ENCODE measurements around the gene EXD3. TPM values are rescaled to one million over a fixed set of nuclear protein-coding genes. Genes with fewer than 3 reads are reported as not detected.

The EXD3 gene
- total and polyA plus RNA-seq, 2 of the 13 experiments (the other 11 are each of a cell fraction or from before 2014, with no cell fraction given), result 2.7 to 4.8 TPM

GRCh38 chr9:137270929-137271695 lies 151.8 kb downstream of the EXD3 start:
- ATAC-seq (no peak), FAIRE-seq (no peak), DNase-seq (ENCODE audit: low spot score) (no peak)
- Histone ChIP-seq H4K20me1 (ENCODE audit: insufficient read depth, low read length) (no peaks in the 10 kb centered on the region), H3K4me2 (ENCODE audit: low read depth, low read length) (no peak overlapping the region), H3K27ac (ENCODE audit: extremely low read length, insufficient read depth, low read length) (no peak overlapping the region), H3K4me3 (replicated peaks in 1 of 3; ENCODE audit: insufficient read depth in 1 of 3, low read depth in 2 of 3, low read length in 3 of 3) (no peak overlapping the region), H3K4me1 (ENCODE audit: insufficient read depth, low read length) (peaks cover 30% of the 10 kb centered on the region), H2AFZ (ENCODE audit: low read length) (no peak overlapping the region), H3K9ac (ENCODE audit: insufficient read depth, low read depth, low read length) (no peak overlapping the region), H3K36me3 (replicated peaks in 1 of 2; ENCODE audit: control insufficient read depth in 1 of 2, insufficient read depth in 2 of 2, low read length in 2 of 2) (peaks cover 16 to 34% of the 10 kb centered on the region in 2 experiments; a peak in 4 of 5 replicates), H3K27me3 (ENCODE audit: control insufficient read depth in 1 of 2, insufficient read depth in 2 of 2, low read length in 2 of 2) (no peaks in the 10 kb centered on the region), H3K9me3 (ENCODE audit: low read length) (no peaks in the 10 kb centered on the region), H3K79me2 (ENCODE audit: insufficient read depth, low read length) (no peaks in the 10 kb centered on the region)
- CTCF ChIA-PET (ENCODE audit: low intra/inter-chr PET ratio, low total read pairs), result no interaction called here
- TF ChIP-seq LBX2 (CRISPR knock-in tag; IDR thresholded peaks at IDR 0.05; ENCODE audit: borderline replicate concordance), result no peak
- TF ChIP-seq AGO2 (optimal IDR thresholded peaks at IDR 0.05; ENCODE audit: low read depth, low read length), result peak; percentile 53
- peak; percentile 59 for TF ChIP-seq RBFOX2 (IDR thresholded peaks at IDR 0.05; ENCODE audit: low read depth, low read length)
- TF ChIP-seq PRDM4 (CRISPR knock-in tag; IDR thresholded peaks at IDR 0.05; ENCODE audit: borderline replicate concordance), result no peak
- intact Hi-C loops (cut with micrococcal nuclease; ENCODE audit: unreplicated experiment) (no loop called here), in situ Hi-C loops (cut with HindIII; ENCODE audit: extremely low pct_ligation_motif_present, low pct_unique_long_range_greater_than_20kb) (no loop called here)
- no TSS peak for BruUV-seq (replicated peaks)
- POLR2A ChIA-PET, result no interaction called here
- 95% methylated on average over 11 of the region's 32 CpGs for WGBS (ENCODE audit: low lambda C conversion rate)
